SK-N-MC (cell line): ENCODE measurements around the gene MCU.

Experiments used
- EZH2 ChIP-seq: fragments of 200-600 bp; sonication (generic); IDR thresholded peaks from one replicate; pipeline ENCODE4 v1.6.1; 2017; ENCODE audit warnings: antibody characterized with exemption
- FOXP2 ChIP-seq: optimal IDR thresholded peaks from 2 replicates; pipeline ENCODE3; 2011; ENCODE audit warnings: mild to moderate bottlenecking, moderate library complexity; ENCODE audit not compliant: insufficient read depth; ENCODE audit errors: extremely low read length, control extremely low read depth
- POLR2AphosphoS5 ChIP-seq: IDR thresholded peaks from 2 replicates; pipeline ENCODE4 v1.6.1; 2012; ENCODE audit warnings: mild to moderate bottlenecking, low read depth, low read length, borderline replicate concordance

GRCh38 chr10:72930276-72930675 is 238.3 kb downstream of the MCU start:
- TF ChIP-seq POLR2AphosphoS5 (no peak), EZH2 (no peak), FOXP2 (no peak)
